ACHN (cell line): ENCODE measurements around the gene SLC25A6.
"Not testable (repeated sequence)": the region's sequence is repeated elsewhere in the genome, so short reads cannot be mapped to it uniquely, and the experiment has no call there.

Experiments used
- DNase-seq: peaks from one replicate; pipeline ENCODE4 v3.0.0-alpha.2; 2015
- in situ Hi-C: cut with HindIII; loops from 2 replicates; pipeline ENCODE4 v1.10.0; 2017; ENCODE audit warnings: low sequenced_read_pairs, low pct_ligation_motif_present, low pct_unique_long_range_greater_than_20kb

Gene SLC25A6

GRCh38 chrX:1393871-1394615, 2.1 kb upstream of the SLC25A6 start:
- in situ Hi-C loops: no loop called here
- no peak for DNase-seq

GRCh38 chrX:1392376-1393068, 609 bp upstream of the SLC25A6 start:
- DNase-seq: peak; percentile 37
- in situ Hi-C loops: no loop called here

DNA sequence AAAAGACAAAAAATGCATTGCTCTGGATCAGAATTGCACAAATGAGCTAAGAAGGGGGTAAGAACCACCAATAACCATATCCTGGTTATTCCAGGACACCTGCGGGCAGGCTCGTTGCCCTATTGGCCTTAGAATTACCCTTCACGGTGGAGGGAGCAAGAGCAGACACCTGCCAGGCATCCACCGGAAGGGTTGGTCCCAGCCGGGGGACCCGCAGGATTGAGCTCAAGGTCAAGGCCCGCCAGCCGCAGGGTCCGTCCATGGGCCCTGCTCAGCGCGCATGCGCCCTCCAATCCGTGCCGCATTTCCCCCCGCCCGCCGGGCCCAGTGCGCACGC, 575 bp downstream of the SLC25A6 start:
- no peak for DNase-seq
- in situ Hi-C loops: no loop called here

GRCh38 chrX:1390621-1391369, 1.1 kb downstream of the SLC25A6 start:
- in situ Hi-C loops: no loop called here
- DNase-seq: no peak

- in situ Hi-C loops: no loop called here
- DNase-seq: no peak
These were observed 2.0 kb downstream of the SLC25A6 start for GRCh38 chrX:1389993-1390285.

DNA sequence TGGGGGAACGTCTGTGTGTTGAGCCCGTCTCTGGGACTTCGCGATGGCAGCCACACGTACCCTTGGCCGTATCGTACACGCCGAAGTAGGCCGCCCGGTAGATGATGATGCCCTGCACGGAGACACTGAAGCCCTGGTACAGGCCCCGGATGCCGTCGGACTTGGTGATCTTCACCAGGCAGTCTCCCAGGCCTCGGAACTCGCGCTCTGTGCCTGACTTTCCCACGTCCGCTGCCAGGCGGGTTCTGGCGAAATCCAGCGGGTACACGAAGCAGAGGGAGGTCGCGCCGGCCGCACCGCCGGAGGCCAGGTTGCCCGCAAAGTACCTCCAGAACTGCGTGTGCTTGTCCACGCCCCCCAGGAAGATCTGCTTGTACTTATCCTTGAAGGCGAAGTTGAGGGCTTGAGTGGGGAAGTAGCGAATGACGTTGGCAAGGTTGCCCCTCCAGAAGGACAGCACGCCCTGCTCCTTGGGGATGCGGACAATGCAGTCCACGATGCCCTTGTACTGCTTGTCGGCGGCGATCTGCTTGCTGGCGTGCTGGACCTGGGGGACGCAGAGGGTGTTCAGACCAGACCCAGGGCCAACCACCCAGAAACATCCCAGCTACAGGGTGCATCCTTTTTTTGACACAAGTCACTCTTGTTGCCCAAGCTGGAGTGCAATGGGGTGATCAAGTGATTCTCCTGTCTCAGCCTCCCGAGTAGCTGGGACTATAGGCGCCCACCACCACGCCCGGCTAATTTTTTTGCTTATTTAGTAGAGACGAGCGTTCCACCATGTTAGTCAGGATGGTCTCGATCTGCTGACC, 2.5 kb downstream of the SLC25A6 start:
- in situ Hi-C loops: no loop called here

GRCh38 chrX:1388651-1389050, 3.3 kb downstream of the SLC25A6 start:
- in situ Hi-C loops: no loop called here
- DNase-seq: no peak

More for the DNA sequence above, 2.5 kb downstream of the SLC25A6 start:
- DNase-seq: no peak

DNA sequence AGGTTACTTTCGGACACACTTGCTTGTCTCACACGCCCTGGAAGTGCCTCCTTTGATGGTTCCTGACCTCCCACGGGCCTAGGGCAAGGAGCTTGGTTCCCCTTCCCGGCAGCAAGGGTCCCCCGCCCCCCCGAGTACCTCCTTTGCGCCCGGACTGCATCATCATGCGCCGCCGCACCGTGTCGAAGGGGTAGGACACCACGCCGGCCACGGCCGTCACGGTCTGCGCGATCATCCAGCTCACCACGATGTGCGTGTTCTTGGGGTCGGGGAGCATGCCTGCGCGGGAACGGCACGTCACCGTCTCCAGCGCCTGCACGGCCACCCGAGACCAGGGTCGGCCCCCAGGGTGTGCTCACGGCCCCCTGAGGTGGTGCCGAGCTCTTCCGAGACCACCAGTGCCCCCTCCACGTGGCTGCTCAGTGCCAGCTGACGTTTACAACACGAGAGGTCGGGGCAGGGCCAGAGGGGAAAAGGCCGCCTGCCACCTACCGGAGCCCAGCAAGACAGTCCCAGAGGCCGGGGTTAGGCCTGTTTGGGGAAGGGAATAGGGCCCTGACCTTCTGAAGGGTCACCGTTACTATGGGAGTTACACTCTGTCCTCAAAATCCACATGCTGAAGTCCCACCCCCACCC, 4.7 kb downstream of the SLC25A6 start:
- in situ Hi-C loops: no loop called here
- DNase-seq: no peak

GRCh38 chrX:1386338-1387127, 5.4 kb downstream of the SLC25A6 start:
- no peak for DNase-seq
- in situ Hi-C loops: no loop called here

GRCh38 chrX:1385253-1386223, 6.4 kb downstream of the SLC25A6 start:
- DNase-seq: no peak
- in situ Hi-C loops: no loop called here

DNA sequence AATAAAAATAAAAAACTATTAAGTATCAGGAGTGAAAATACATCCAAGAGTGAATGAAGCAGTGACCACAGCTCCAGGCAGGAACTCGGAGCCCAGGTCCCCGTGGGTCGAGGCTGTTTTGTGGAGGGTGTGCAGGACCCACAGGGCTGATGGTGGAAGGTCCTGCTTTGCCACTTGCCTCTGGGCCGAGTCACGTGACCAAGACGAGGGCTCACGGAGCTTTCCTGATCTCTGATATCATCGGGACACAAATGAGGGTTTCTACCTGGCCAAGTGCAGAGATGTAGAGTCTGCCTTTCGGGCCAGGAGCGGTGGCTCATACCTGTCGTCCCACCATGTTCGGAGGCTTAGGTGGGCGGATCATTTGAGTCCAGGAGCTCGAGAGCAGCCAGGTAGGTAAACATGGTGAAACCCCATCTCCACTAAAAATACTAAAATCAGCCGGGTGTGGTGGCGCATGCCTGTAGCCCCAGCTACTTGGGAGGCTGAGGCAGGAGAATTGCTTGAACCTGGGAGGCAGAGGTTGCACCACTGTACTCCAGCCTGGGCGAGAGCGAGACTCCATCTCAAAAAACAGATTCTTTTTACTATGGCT, 7.2 kb downstream of the SLC25A6 start:
- DNase-seq: no peak

GRCh38 chrX:1380672-1381233, 11.2 kb downstream of the SLC25A6 start:
- DNase-seq: no peak
- in situ Hi-C loops: no loop called here

More for the DNA sequence above, 7.2 kb downstream of the SLC25A6 start:
- in situ Hi-C loops: no loop called here

DNA sequence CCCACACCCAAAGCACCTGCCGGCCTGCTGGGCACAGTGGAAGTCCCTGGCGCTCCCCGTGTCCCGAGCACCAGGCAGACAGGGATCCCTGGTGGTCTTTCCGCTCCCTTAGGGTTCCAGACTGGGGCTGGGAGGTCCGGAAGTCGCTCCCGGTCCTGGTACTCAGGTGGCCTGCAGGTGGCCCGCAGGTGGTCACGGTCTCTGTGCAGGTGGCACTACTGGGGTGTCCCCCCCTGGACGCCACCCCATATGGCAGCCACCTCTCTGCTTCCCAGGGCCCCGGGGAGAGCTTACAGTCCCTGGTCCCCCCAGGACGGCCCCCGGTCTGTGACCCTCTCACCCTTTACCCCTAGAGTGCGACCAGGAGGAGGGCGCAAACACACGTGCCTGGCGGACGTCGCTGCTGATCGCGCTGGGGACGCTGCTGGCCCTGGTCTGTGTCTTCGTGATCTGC, 13.6 kb downstream of the SLC25A6 start:
- no peak for DNase-seq
- in situ Hi-C loops: no loop called here

DNA sequence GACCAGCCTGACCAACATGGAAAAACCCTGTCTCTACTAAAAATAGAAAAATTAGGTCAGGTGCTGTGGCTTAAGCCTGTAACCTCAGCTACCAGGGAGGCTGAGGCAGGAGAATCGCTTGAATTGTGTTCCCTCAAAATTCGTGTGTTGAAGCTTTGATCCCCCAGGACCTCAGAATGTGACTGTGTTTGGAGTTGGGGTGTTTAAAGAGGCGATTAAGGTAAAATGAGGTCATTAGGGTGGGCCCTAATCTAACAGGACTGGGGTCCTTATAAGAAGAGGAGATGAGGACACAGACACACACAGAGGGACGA, 23.6 kb downstream of the SLC25A6 start:
- in situ Hi-C loops: no loop called here
- DNase-seq: no peak

DNA sequence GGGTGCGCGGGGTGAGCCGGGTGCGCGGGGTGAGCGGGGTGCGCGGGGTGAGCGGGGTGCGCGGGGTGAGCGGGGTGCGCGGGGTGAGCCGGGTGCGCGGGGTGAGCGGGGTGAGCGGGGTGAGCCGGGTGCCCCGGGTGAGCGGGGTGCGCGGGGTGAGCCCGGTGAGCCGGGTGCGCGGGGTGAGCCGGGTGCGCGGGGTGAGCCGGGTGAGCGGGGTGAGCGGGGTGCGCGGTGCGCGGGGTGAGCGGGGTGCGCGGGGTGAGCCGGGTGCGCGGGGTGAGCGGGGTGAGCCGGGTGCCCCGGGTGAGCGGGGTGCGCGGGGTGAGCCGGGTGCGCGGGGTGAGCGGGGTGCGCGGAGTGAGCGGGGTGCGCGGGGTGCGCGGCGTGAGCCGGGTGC, 25.6 kb downstream of the SLC25A6 start:
- DNase-seq, in situ Hi-C loops: not testable (repeated sequence)

- DNase-seq: no peak
- in situ Hi-C loops: no loop called here
These were observed 30.0 kb downstream of the SLC25A6 start for GRCh38 chrX:1361910-1362309.
